GM12865 (cell line): Measurements from ENCODE around the gene MEGF9.

ENCODE experiments used
- DNase-seq: peaks from one replicate; pipeline ENCODE4 v3.0.0; 2010; ENCODE audit warnings: low read depth
- H3K4me3 ChIP-seq: 2 replicates; pipeline ENCODE4 v1.5.1; 2011; ENCODE audit warnings: mild to moderate bottlenecking, low read depth, low read length, control low read depth
- TF ChIP-seq, protein P1 (sequence below): IDR thresholded peaks from 2 replicates; pipeline ENCODE4 v1.5.1; 2011; ENCODE audit warnings: low read length, control low read depth, low read depth, inconsistent platforms; ENCODE audit not compliant: insufficient read depth; ENCODE audit errors: missing control alignments

MEGF9 gene

DNA sequence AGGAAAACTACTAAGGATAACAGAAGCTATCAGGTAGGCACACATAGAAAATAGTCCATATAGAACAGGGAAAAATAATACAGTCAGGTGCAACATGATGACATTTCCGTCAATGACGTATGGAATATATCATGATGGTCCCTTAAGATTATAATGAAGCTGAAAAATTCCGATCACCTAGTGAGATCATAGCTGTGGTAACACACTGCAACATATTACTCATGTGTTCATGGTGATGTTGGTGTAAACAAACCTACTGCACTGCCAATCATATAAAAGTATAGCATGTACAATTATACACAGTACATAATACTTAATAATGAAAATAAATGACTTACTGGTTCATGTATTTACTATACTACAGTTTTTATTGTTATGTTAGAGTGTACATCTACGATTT lies 60.0 kb downstream of the MEGF9 start:
- TF ChIP-seq, protein P1, sequence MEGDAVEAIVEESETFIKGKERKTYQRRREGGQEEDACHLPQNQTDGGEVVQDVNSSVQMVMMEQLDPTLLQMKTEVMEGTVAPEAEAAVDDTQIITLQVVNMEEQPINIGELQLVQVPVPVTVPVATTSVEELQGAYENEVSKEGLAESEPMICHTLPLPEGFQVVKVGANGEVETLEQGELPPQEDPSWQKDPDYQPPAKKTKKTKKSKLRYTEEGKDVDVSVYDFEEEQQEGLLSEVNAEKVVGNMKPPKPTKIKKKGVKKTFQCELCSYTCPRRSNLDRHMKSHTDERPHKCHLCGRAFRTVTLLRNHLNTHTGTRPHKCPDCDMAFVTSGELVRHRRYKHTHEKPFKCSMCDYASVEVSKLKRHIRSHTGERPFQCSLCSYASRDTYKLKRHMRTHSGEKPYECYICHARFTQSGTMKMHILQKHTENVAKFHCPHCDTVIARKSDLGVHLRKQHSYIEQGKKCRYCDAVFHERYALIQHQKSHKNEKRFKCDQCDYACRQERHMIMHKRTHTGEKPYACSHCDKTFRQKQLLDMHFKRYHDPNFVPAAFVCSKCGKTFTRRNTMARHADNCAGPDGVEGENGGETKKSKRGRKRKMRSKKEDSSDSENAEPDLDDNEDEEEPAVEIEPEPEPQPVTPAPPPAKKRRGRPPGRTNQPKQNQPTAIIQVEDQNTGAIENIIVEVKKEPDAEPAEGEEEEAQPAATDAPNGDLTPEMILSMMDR, result no peak
- no peak for DNase-seq
- no peak overlapping the region for H3K4me3 ChIP-seq

DNA sequence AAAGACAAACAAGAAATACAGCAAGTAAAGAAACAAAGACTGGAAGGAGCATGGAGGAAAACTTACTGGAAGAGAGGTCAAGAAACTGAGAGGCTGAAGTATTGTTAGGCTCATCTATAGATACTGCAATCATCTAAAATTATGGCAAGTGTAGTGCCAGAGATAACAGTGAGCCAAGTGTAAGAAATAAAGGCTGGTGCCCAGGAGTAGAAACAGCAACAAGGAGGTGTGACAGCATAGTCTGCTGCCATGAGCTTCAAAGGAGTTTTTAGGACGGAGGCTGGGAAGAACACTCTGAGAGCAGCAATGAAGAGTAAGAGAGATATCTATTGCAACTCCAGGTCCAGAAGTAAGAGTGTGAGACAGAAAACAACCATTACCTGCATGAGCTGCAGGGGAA lies 60.5 kb downstream of the MEGF9 start:
- H3K4me3 ChIP-seq, result no peak overlapping the region
- no peak for DNase-seq
- TF ChIP-seq, protein P1, result no peak

DNA sequence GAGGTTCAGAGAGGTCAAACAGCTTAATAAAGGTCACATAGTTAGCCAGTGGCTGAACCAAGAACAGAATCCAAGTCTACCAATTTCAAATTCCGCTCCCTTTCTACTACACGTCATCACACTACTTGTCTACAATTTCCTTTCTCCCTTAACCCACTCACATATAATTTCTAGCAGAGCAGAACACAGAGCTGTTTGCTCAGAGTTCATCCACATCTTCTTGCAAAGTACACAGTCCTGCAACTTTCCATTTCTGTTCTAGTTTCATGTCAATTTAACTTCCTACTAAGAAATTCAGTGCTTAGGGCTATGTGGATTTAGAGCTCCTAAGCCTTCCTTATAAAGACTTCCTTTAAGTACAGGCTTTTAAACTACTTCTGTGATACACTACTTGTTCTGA lies 61.3 kb downstream of the MEGF9 start:
- TF ChIP-seq, protein P1, result no peak
- no peak for DNase-seq
- no peak overlapping the region for H3K4me3 ChIP-seq

DNA sequence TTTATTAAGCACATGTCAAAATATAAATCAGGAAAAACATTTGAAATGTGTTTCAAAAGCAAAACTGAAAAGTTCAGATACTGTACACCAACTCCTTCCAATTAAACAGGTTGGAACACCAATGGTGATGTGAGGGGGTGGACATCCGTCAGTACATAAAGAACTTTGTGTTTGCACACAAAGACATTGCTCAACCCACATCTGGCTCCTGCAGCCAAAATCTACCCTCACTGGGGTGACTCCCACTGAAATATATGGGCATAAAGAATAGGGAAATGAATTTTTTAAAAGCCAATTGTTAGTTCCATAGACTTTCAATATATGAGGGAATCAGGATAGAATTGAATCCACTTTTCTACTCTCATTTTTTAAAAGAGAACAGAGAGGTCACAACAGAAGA lies 63.9 kb downstream of the MEGF9 start:
- TF ChIP-seq, protein P1, result no peak

DNA sequence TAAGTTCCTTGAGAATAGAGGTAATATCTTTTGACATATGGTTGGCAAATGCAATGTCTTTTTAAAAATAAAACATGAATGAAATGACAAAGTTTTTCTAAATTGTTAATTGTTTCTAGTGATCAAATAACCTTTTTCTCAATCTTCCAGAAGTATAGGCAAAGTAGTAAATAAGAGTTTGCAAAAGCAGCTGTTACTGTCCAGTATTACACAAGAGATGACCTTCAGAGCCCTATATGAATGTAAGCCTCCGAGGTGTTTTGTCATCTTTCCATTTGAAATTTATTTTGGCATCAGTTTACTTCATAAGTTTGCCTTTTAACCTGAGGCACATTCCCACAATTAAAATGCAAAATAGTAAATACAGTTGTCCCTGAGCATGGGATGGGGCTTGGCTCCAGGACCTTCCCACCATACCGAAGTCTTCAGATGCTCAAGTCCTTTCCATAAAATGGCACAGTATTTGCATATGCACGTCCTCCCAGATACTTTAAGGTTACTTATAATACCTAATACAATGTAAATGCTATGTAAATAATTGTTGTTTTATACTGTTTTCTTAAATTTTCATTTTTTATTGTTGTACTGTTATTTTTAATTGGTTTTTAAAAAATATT lies 65.6 kb downstream of the MEGF9 start:
- TF ChIP-seq, protein P1, result no peak
- H3K4me3 ChIP-seq, result no peak overlapping the region
- no peak for DNase-seq

More for the DNA sequence above, 63.9 kb downstream of the MEGF9 start:
- H3K4me3 ChIP-seq, result no peak overlapping the region
- DNase-seq, result no peak

DNA sequence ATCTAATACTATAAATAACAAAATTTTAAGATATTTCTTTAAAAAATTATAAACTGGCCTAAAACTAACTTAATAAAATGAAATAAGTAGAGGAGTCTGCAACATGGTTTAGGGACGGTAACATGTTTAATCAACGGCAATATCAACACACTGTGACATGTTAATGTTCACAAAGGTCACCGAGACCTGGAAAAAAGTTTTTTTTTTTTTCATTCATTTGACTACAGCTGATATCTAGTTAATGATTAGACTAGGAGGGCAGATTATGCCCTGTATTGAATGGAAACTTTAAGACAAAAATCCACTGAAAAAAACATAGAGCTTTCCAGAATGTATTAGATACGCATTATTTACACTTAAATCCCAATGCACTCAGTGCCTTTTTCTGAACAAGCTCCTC lies 67.3 kb downstream of the MEGF9 start:
- H3K4me3 ChIP-seq, result no peak overlapping the region
- DNase-seq, result no peak
- TF ChIP-seq, protein P1, result no peak

DNA sequence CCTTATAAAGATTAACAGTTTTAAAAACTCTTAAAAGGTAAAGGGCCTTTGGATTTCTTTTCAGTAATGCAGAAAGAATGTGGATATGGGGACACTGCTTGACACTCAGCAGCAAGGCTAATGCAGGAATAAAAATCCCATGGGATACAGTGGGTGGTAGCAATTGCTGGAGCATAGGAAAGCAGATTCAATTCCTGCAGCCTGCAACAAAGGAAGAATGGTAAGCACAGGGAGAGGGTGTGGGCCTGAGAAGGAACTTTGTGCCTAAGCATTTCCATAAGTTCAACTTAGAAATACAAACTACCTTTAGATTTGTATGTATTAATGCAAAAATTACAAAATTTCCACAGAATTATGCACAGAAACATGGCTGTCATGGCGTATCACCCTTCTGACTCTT lies 68.5 kb downstream of the MEGF9 start:
- H3K4me3 ChIP-seq, result no peak overlapping the region
- no peak for DNase-seq
- TF ChIP-seq, protein P1, result no peak
